Lung (tissue), 16 donors: ENCODE measurements around the gene KRTAP10-11. TPM values are rescaled to one million over a fixed set of nuclear protein-coding genes. Genes with fewer than 3 reads are reported as not detected.
"Not testable (repeated sequence)": the region's sequence is repeated elsewhere in the genome, so short reads cannot be mapped to it uniquely, and the experiment has no call there.

Experiments used
- ATAC-seq: fragments of 200-7000 bp; cut with Tn5 transposase; one replicate; pipeline ENCODE4 v1.9.1; 2020; ENCODE audit warnings: moderate number of reproducible peaks; ENCODE audit not compliant: insufficient read depth, low FRiP score
- DNase-seq, 3 donors: peaks; one replicate each; pipeline ENCODE4 v3.0.0-alpha.2; 2013 to 2017
- H3K27ac ChIP-seq, 2 donors: one replicate each; pipeline ENCODE4 v1.5.1; 2013; ENCODE audit warnings: mild to moderate bottlenecking in 2 of 2, moderate library complexity in 2 of 2, control low read depth in 1 of 2, inconsistent platforms in 1 of 2, low read depth in 1 of 2, low read length in 1 of 2
- H3K27me3 ChIP-seq, 3 donors: one replicate each; pipeline ENCODE4 v1.5.1; 2013; ENCODE audit warnings: low read length in 2 of 3; ENCODE audit not compliant: control insufficient read depth in 3 of 3, insufficient read depth in 3 of 3
- H3K36me3 ChIP-seq, 4 donors: one replicate each; pipeline ENCODE4 v1.5.1; 2013; ENCODE audit warnings: low read length in 4 of 4, mild to moderate bottlenecking in 1 of 4, moderate library complexity in 1 of 4; ENCODE audit not compliant: control insufficient read depth in 4 of 4, insufficient read depth in 4 of 4
- H3K4me1 ChIP-seq, 5 donors: one replicate each; pipeline ENCODE4 v1.5.1; 2013; ENCODE audit warnings: low read length in 5 of 5, mild to moderate bottlenecking in 2 of 5, moderate library complexity in 1 of 5; ENCODE audit not compliant: control insufficient read depth in 5 of 5, insufficient read depth in 5 of 5
- H3K4me3 ChIP-seq: one replicate; pipeline ENCODE4 v1.5.1; 2013; ENCODE audit warnings: mild to moderate bottlenecking, control low read depth, moderate library complexity
- H3K9ac ChIP-seq, 2 donors: one replicate each; pipeline ENCODE4 v1.5.1; 2013; ENCODE audit warnings: low read length in 2 of 2, control low read depth in 1 of 2; ENCODE audit not compliant: insufficient read depth in 1 of 2
- H3K9me3 ChIP-seq, 4 donors: one replicate each; pipeline ENCODE4 v1.5.1; 2013; ENCODE audit warnings: low read length in 3 of 4, mild to moderate bottlenecking in 1 of 4, moderate library complexity in 1 of 4; ENCODE audit not compliant: control insufficient read depth in 4 of 4, insufficient read depth in 3 of 4
- WGBS, 2 donors: extraction: QIAGEN DNeasy Blood & Tissue Kit; methylation state at CpG; one replicate each; pipeline ENCODE4 v1.1.7; 2013; 5-methylcytosine and 5-hydroxymethylcytosine counted together
- long read RNA-seq, 5 donors: transcript quantifications; one replicate each; lab custom pipeline, GENCODE V29; 2026
- polyA plus RNA-seq, 2 donors: library from polyadenylated mRNA; stranded (reverse); fragments of 200-250 nt; gene quantifications; one replicate each; pipeline ENCODE4 v1.2.1, GENCODE V29; 2013
- total RNA-seq, 2 donors: library from RNA; depleted of rRNA in 1 of 2; stranded (reverse); fragments of >200 nt in 1 of 2; gene quantifications; one replicate each; pipeline ENCODE4 v1.2.1, GENCODE V29; 2014 to 2021
- TF ChIP-seq, protein P1 (sequence below): IDR thresholded peaks from 2 replicates; pipeline ENCODE4 v1.5.1; 2012; ENCODE audit warnings: mild to moderate bottlenecking; ENCODE audit errors: control extremely low read depth, extremely low read depth
- donor health status: control.
- donor health status: control.
- donor health status: Bipolar disorder and iron deficiency.
- donor health status: healthy.
- donor health status: DM: yes; HTN: yes; CAD: no.

KRTAP10-11 gene, protein sequence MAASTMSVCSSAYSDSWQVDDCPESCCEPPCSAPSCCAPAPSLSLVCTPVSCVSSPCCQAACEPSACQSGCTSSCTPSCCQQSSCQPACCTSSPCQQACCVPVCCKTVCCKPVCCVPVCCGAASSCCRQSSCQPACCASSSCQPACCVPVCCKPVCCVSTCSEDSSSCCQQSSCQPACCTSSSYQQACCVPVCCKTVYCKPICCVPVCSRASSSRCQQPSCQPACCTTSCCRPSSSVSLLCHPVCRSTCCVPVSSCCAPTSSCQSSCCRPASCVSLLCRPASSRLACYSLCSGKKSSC
- total RNA-seq (not detected), polyA plus RNA-seq (not detected)
- long read RNA-seq, donor 1, result 0 reads
- long read RNA-seq, donor 2, result 0 reads
- long read RNA-seq, donor 3, result 0 reads
- long read RNA-seq, donor 4, result 0 reads
- long read RNA-seq, donor 5, result 0 reads

DNA sequence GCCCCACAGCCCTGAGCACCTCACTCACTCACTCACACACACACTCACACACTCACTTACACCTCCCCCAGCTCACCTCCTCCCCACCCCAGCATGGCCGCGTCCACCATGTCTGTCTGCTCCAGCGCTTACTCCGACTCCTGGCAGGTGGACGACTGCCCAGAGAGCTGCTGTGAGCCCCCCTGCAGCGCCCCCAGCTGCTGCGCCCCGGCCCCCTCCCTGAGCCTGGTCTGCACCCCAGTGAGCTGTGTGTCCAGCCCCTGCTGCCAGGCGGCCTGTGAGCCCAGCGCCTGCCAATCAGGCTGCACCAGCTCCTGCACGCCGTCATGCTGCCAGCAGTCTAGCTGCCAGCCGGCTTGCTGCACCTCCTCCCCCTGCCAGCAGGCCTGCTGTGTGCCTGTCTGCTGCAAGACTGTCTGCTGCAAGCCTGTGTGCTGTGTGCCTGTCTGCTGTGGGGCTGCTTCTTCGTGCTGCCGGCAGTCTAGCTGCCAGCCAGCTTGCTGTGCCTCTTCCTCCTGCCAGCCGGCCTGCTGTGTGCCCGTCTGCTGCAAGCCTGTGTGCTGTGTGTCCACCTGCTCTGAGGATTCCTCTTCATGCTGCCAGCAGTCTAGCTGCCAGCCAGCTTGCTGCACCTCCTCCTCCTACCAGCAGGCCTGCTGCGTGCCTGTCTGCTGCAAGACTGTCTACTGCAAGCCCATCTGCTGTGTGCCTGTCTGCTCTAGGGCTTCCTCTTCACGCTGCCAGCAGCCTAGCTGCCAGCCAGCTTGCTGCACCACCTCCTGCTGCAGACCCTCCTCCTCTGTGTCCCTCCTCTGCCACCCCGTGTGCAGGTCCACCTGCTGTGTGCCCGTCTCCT is at the start of gene KRTAP10-11:
Gene KRTAP10-11, plus strand, starts transcription at position 49 of the 856 bp plus-strand sequence. Its CDS starts 45 bp downstream, at position 94.
- WGBS, 2 donors, result 75 to 80% methylated on average over 21 of the region's 21 CpGs
- H3K4me1 ChIP-seq, H3K27me3 ChIP-seq, ATAC-seq, H3K4me3 ChIP-seq, H3K9ac ChIP-seq, DNase-seq, H3K27ac ChIP-seq, H3K9me3 ChIP-seq, H3K36me3 ChIP-seq: not testable (repeated sequence)

DNA sequence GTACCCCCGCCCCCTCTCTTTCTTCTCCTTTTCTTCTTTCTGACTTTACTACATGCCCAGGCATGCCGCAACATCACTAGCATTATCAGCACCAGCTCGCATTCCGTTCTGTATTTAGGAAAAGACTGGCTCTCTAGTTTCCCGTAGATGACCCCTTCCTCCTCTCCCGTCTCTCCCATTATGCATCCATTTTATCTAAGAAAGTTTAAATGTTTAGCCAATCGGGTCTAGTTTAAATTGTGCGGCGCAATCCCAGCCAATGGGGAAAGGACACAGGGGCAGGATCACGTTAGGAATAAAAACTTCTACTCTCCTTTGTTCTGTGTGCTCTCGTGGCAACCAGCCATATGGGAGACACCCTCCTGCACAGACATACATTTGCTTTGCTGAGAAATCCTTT is 48.2 kb upstream of the KRTAP10-11 start:
- TF ChIP-seq, protein P1, sequence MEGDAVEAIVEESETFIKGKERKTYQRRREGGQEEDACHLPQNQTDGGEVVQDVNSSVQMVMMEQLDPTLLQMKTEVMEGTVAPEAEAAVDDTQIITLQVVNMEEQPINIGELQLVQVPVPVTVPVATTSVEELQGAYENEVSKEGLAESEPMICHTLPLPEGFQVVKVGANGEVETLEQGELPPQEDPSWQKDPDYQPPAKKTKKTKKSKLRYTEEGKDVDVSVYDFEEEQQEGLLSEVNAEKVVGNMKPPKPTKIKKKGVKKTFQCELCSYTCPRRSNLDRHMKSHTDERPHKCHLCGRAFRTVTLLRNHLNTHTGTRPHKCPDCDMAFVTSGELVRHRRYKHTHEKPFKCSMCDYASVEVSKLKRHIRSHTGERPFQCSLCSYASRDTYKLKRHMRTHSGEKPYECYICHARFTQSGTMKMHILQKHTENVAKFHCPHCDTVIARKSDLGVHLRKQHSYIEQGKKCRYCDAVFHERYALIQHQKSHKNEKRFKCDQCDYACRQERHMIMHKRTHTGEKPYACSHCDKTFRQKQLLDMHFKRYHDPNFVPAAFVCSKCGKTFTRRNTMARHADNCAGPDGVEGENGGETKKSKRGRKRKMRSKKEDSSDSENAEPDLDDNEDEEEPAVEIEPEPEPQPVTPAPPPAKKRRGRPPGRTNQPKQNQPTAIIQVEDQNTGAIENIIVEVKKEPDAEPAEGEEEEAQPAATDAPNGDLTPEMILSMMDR, result no peak

DNA sequence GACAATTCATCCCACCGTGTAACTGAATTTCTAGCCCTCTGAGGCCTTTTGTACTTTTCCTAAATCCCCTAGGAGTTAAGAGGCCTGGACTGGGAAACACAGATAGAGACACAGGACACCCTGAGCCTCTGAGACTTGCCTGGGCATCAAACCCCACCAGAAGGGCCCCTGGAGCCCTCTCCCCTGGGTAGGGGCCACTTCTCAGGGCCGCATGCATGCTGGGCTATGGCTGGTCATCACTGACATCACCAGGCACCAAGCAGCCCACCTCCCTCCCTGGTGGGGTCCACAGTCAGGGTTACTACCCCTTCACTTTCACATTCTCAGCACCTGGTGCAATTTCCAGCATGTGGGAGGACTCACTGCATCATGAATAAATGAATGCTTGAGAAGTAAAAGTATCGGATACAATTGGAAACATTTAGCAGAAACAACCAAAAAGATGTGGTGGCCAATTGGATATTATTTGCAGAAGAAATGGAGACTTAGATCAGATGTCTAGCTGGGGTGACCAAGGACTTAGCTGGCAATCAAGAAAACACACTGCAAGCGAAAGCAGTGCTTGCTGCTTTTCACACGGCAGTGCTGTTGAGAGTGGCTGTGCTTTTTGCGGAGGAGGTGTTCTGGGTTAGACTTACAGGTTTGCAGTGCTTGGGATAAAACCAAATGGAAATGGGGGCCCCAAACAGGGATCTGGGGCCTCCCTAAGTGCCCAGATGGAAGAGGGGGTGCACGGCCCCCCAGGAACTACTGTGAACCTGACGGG is 46.8 kb upstream of the KRTAP10-11 start:
- Histone ChIP-seq H3K4me3 (no peak overlapping the region), H3K4me1 (no peaks in the 10 kb centered on the region), H3K9me3 (peaks cover 0 to 3% (median 0%) of the 10 kb centered on the region in 4 donors), H3K9ac (no peak overlapping the region), H3K27me3 (no peaks in the 10 kb centered on the region), H3K36me3 (no peaks in the 10 kb centered on the region), H3K27ac (no peak overlapping the region)
- TF ChIP-seq, protein P1, result no peak
- ATAC-seq (no peak), DNase-seq (no peak)
- 84 to 89% methylated on average over 8 of the region's 8 CpGs for WGBS, 2 donors

More for the DNA sequence above, 48.2 kb upstream of the KRTAP10-11 start:
- Histone ChIP-seq H3K4me3 (no peak overlapping the region), H3K9me3 (peaks cover 0 to 3% (median 0%) of the 10 kb centered on the region in 4 donors), H3K9ac (no peak overlapping the region), H3K36me3 (no peaks in the 10 kb centered on the region), H3K4me1 (peaks cover 0 to 8% (median 0%) of the 10 kb centered on the region in 5 donors), H3K27me3 (no peaks in the 10 kb centered on the region), H3K27ac (no peak overlapping the region)
- ATAC-seq (no peak), DNase-seq (no peak)
- 82 to 85% methylated on average over 11 of the region's 11 CpGs for WGBS, 2 donors

DNA sequence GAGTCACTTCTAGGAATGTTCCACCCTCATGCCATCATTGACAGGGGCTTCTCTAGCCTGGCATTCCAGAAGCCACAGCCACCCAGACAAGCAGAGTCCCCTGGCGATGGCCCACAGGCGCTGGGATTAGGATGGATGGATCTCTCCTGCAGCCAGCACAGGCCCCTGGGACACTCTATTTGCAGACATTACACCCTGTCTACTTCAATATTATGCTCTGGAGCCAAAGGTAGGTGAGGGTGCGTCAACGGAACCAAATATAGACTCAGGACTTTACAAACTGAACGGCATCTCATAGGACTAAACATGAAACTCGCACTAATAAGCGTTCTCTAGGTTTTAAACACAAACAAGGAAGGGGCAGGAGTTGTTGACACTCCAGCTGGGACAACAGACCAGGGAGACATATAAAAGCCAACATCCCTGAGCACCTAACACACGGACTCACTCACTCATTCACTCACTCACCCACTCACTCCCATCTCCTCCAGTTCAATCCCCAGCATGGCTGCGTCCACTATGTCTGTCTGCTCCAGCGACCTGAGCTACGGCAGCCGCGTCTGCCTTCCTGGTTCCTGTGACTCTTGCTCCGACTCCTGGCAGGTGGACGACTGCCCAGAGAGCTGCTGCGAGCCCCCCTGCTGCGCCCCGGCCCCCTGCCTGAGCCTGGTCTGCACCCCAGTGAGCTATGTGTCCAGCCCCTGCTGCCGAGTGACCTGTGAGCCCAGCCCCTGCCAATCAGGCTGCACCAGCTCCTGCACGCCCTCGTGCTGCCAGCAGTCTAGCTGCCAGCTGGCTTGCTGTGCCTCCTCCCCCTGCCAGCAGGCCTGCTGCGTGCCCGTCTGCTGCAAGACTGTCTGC is 45.9 kb upstream of the KRTAP10-11 start, which contains the start of gene KRTAP10-7:
Gene KRTAP10-7, plus strand, starts transcription at position 480 of the 861 bp plus-strand sequence. Its CDS starts 25 bp downstream, at position 505.
- DNase-seq, H3K9ac ChIP-seq, H3K36me3 ChIP-seq, H3K4me1 ChIP-seq, H3K9me3 ChIP-seq, H3K4me3 ChIP-seq, H3K27me3 ChIP-seq, H3K27ac ChIP-seq, ATAC-seq: not testable (repeated sequence)
- 77 to 80% methylated on average over 16 to 23 of the region's 23 CpGs for WGBS, 2 donors

DNA sequence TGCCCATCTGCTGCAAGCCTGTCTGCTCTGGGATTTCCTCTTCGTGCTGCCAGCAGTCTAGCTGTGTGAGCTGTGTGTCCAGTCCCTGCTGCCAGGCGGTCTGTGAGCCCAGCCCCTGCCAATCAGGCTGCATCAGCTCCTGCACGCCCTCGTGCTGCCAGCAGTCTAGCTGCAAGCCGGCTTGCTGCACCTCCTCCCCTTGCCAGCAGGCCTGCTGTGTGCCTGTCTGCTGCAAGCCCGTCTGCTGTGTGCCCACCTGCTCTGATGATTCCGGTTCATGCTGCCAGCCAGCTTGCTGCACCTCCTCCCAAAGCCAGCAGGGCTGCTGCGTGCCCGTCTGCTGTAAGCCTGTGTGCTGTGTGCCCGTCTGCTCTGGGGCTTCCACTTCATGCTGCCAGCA is 45.1 kb upstream of the KRTAP10-11 start:
- not testable (repeated sequence) for H3K27ac ChIP-seq, H3K9ac ChIP-seq, H3K27me3 ChIP-seq, H3K4me3 ChIP-seq, H3K9me3 ChIP-seq, DNase-seq, ATAC-seq, H3K4me1 ChIP-seq, H3K36me3 ChIP-seq
- 77 to 80% methylated on average over 10 of the region's 10 CpGs for WGBS, 2 donors
